ENCODE results near the gene CRYGC.
"Not testable (repeated sequence)": the region's sequence is repeated elsewhere in the genome, so short reads cannot be mapped to it uniquely, and the experiment has no call there.

The CRYGC gene

GRCh38 chr2:208129744-208130711 is at the start of gene CRYGC:
TSS of gene CRYGC (minus strand) at chr2:208129828. CDS start at chr2:208129792, 36 bp downstream.
- DNase-seq (ENCODE audit: low spot score), result no peak

GRCh38 chr2:208179028-208179609 is 49.5 kb upstream of the CRYGC start:
- no peak for DNase-seq (ENCODE audit: low spot score)

GRCh38 chr2:208175840-208176153 is 46.2 kb upstream of the CRYGC start:
- no peak for DNase-seq (ENCODE audit: low spot score)

- peak; percentile 57 for DNase-seq (ENCODE audit: low spot score)
These were observed 45.6 kb upstream of the CRYGC start for GRCh38 chr2:208175069-208175839.

GRCh38 chr2:208174144-208174543 is 44.5 kb upstream of the CRYGC start:
- DNase-seq (ENCODE audit: low spot score), result no peak

GRCh38 chr2:208172125-208172524 is 42.5 kb upstream of the CRYGC start:
- no peak for DNase-seq (ENCODE audit: low spot score)

- DNase-seq (ENCODE audit: low spot score), result no peak
These were observed 35.5 kb upstream of the CRYGC start for GRCh38 chr2:208164951-208165755.

GRCh38 chr2:208163489-208163888 is 33.9 kb upstream of the CRYGC start, which contains the start of gene CRYGA:
TSS of gene CRYGA (minus strand) at chr2:208163589. CDS start at chr2:208163556, 33 bp downstream.
- no peak for DNase-seq (ENCODE audit: low spot score)

- no peak for DNase-seq (ENCODE audit: low spot score)
These were observed 26.8 kb upstream of the CRYGC start for GRCh38 chr2:208156439-208156838.

GRCh38 chr2:208153156-208153555 is 23.5 kb upstream of the CRYGC start:
- no peak for DNase-seq (ENCODE audit: low spot score)

GRCh38 chr2:208150956-208151355 is 21.3 kb upstream of the CRYGC start:
- DNase-seq (ENCODE audit: low spot score), result no peak

GRCh38 chr2:208150094-208150493 is 20.5 kb upstream of the CRYGC start:
- DNase-seq (ENCODE audit: low spot score), result no peak

- no peak for DNase-seq (ENCODE audit: low spot score)
These were observed 19.2 kb upstream of the CRYGC start for GRCh38 chr2:208148803-208149202.

GRCh38 chr2:208147759-208148158 is 18.1 kb upstream of the CRYGC start:
- DNase-seq (ENCODE audit: low spot score), result no peak

- no peak for DNase-seq (ENCODE audit: low spot score)
These were observed 17.4 kb upstream of the CRYGC start for GRCh38 chr2:208147008-208147407.

GRCh38 chr2:208146006-208146405 is 16.4 kb upstream of the CRYGC start, which contains the start of gene CRYGB:
TSS of gene CRYGB (minus strand) at chr2:208146158. CDS start at chr2:208146120, 38 bp downstream.
- no peak for DNase-seq (ENCODE audit: low spot score)

GRCh38 chr2:208142925-208143799 is 13.5 kb upstream of the CRYGC start:
- DNase-seq (ENCODE audit: low spot score), result no peak

GRCh38 chr2:208142240-208142924 is 12.8 kb upstream of the CRYGC start:
- DNase-seq (ENCODE audit: low spot score), result no peak

- DNase-seq (ENCODE audit: low spot score), result no peak
These were observed 9.8 kb upstream of the CRYGC start for GRCh38 chr2:208139447-208139846.

- not testable (repeated sequence) for DNase-seq (ENCODE audit: low spot score)
These were observed 8.7 kb upstream of the CRYGC start for GRCh38 chr2:208138334-208138733.

Data from CD4-positive, alpha-beta T cell treated with Interleukin-6 at 100 ng/mL for 8 hours (primary cell).